Measurements from ENCODE around the gene SIGLEC14.
"Not testable (repeated sequence)": the region's sequence is repeated elsewhere in the genome, so short reads cannot be mapped to it uniquely, and the experiment has no call there.

The SIGLEC14 gene

DNA sequence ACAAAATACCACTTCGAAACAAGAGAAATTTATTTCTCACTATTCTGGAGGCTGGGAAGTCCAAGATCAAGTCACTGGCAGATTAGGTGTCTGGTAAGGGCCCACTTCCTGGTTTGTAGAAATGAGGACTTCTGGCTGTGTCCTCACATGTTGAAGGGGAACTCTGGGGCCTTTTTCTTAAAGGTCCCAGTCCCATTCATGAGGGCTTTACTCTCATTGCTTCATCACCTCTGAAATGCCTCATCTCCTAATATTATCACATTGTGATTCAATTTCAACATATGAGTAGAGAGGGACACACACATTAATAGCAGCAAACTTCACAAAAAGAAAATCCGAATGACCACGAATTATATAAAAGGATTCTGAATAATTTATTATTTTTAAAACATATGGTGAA is 21.6 kb upstream of the SIGLEC14 start:
- DNase-seq (ENCODE audit: low spot score), result no peak

DNA sequence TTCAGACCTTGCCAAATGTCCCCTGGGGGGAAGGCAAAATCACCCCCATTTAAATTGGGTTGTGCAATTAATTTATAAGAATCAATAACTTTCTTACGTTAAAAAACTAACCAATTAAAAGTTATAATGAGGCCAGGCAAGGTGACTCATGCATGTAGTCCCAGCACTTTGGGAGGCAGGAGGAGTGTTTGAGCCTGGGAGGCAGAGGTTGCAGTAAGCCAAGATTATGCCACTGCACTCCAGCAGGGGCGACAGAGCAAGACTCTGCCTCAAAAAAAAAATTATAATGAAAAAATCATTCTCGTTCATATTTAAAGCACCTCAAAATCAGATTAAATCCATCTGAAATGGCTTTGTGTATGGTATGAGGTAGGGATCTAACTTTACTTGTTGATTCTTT is 18.4 kb upstream of the SIGLEC14 start:
- DNase-seq (ENCODE audit: low spot score), result no peak

DNA sequence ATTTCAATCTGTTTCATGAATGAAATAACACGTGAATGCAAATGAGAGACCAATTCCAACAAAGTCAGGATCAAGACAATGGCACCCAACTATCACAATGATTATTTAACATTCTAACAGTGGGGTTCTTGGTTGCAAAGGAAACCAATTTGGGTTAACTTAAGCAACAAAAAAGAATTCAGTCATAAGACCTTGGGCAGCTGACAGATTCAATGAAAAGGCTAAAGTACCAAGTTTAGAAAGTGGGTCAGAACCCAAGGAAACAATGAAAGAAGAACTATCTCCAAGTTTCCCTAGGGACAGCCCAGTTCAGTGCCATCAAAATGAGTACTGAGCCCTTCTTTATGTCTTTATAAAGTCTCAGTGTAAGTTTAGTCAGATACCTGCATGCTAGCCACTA is 17.5 kb upstream of the SIGLEC14 start:
- DNase-seq (ENCODE audit: low spot score), result no peak

DNA sequence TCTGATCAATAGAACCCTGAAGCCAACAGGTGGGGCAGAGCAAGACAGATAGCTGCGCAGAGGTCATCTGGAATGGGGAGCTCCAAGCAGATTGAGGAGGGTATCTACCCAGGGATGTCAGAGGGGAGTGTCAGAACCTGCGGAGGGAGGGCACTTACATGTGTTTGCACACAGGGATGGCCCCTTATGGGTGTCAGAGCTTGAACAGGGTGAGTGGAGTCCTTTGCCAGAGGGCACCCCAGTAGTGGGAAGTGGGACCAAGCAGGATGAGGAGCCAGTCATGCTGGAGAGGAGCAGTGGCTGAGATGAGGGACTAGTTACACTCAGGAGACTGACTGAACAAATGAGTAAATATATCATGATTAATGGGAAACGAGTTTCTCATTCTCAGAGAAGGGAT is 17.0 kb upstream of the SIGLEC14 start:
- DNase-seq (ENCODE audit: low spot score), result no peak

DNA sequence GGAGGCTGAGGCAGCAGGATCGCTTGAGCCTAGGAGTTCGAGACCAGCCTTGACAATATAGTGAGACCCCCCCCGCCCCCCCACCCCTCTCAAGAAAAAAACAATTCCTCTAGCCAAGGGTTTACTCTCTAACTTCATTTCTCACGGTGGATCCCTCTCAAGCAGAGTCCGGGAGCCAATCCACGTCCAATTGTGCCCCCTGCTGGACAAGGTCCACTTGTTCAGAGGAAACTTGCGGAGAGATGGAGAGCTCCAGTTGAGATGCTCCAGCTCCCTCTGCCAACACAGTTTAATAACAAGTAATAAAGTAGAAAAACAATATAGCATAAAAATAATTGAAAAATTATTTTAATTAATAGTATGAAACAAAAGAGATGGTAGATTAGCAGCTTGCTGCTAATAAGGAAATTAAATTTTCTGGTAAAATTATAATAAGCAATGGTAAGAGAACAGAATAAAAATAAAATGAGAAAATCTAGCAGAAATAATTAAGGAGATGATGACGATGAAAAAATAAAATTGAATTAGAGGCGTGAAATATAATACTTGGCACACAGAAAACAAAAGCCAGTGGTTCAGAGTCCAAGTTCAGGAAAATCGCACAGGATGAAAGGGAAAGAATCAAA is 14.5 kb upstream of the SIGLEC14 start:
- DNase-seq (ENCODE audit: low spot score), result peak; percentile 71

DNA sequence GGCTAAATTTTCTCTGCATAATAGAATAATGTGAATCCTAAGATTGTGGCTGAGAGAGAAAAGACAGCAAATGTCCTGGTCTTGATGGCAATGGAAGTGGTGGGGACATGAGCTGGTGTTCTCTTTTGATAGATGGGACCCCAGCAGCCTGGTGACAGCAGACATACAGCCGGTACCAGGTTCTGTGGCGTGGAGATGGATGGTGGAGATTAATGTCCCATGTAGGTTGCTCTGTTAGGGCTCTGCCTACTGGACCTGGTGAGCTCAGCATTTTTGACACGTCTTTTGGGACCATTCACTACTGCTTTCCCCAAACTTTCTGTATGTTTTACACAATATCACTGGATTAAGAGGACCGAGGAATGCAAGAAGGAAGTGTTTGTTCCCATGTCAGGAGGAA is 8.2 kb upstream of the SIGLEC14 start:
- no peak for DNase-seq (ENCODE audit: low spot score)

DNA sequence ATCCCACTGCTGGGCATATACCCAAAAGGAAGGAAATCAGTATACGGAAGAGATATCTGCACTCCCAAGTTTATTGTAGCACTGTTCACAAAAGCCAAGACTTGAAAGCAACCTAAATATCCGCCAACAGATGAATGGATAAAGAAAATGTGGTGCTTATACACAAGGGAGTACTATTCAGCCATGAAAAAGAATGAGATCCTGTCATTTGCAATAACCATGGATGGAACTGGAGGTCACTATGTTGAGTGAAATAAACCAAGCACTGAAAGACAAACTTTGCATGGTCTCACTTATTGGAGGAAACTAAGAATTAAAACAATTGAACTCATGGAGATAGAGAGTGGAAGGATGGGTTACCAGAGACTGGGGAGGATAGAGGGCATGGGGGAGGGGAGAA is 6.5 kb upstream of the SIGLEC14 start:
- no peak for DNase-seq (ENCODE audit: low spot score)

DNA sequence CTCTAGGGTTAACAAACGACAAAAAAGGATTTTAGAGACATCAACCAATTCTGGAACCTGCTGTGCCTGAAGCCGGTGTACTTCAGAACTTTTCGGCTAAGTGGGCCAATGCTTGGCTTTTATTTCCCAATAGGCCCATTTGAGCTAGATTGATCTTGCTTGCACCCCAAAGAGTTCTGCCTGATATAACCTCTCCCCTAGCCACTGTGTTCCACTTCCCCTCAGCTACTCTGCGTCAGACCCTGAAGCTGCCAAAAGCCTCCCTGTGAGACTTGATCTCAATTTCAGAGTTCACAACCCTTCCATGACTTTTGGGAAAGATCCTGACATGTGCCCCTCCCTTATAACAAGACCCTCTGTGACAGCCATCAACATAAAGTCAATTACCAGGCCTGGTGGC is 5.6 kb upstream of the SIGLEC14 start:
- no peak for DNase-seq (ENCODE audit: low spot score)

DNA sequence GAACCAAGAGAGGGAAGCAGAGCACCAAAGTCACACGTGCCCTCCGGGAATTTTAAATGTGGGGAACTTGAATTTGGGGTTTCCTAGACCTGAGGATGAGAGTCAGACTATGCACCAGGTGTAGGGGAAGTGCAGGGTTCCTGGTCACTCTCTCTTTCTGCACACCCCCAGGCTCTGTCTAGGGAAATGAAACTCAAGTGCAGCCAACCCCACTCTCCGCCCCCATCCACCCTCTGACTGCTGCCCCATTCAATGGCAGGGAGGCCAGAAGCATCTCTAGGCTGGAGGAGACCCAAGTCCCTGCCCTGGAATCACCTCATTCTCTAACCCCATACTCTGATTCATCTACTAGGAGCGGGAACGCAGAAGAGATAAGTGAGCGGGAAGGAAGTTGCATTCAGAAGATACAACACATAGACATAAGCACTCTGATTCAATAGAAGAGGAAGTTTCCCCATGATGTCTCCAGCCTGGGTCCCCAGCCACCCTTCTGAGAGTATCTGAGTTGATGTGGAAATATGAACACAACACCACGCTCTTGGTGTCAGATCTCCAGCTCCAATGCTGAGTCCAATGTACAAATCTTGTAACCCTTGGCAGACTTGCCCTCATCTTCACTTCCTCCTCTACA is 4.7 kb upstream of the SIGLEC14 start:
- no peak for DNase-seq (ENCODE audit: low spot score)

DNA sequence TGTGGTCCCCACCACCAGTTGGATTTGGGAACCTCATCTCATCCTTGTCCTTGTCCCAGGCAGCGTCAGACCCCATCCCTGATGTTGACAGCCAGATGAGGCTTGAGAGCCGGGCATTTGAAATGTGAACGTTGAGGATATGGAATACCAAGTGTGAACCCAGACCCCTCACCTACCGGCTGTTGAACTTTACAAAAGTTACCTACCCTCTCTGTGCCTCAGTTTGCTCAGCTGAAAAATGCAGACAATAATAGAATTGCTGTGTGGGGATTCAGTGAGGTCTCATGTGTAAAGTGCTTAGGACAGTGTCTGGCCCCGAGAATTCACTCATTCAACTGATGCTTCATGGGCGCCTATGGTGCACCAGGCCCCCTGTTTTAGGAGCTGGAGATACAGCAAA is 693 bp upstream of the SIGLEC14 start:
- no peak for DNase-seq (ENCODE audit: low spot score)

DNA sequence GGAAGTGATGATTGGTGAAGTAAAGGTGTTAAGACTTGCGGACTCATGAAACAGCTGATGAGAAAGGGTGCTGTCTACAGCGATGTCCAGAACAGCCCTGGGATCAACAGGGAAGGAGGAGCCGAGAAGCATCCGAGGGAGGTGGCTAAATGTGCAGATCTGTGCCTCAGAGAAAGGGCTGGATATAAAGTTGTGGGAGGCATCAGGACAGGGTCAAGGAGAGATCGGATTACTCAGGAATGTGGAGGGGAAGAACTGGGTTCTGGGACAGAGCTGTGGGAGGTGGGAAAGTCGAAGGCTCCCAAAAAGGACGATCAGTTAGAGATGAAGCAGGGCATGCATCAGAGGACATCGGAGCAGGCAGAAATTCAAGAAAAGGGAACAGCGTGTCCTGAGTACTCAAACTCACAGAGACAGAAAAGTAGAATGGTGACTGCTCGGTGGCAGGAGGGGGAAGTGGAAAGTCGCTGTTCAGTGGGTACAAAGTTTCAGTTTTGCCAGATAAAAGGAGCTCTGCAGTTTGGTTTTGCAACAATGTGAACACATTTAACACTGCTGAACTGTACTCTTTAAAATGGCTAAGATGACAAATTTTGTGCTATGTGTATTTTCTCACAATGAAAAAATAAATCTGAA is 1.9 kb downstream of the SIGLEC14 start:
- DNase-seq (ENCODE audit: low spot score), result no peak

DNA sequence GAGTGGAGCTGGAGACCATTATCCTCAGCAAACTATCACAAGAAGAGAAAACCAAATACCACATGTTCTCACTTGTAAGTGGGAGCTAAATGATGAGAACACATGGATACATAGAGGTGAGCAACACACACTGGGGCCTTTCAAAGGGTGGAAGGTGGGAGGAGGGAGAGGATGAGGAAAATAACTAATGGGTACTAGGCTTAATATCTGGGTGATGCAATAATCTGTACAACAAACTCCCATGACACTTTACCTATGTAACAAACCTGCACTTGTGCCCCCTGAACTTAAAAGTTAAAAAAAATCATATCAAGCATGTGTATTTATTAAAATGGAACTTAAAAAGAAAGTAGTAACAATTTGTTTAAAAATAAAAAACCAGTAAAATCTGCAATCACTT is 5.0 kb downstream of the SIGLEC14 start:
- DNase-seq (ENCODE audit: low spot score), result no peak

DNA sequence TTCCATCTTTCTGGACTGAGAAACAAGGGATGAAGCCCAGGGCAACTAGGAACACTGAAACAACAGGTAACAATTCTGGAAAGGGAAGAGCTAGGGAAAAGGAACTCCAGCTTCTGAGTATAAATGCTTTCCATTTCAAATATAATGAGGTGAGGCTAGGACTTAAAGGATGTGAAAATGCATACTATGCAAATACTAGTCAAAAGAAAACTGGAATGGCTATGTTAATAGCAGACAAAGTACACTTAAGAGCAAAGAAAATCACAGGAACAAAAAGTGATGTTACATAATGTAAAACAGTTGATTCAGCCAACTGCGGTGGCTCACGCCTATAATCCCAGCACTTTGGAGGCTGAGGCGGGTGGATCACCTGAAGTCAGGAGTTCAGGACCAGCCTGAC is 6.2 kb downstream of the SIGLEC14 start:
- DNase-seq (ENCODE audit: low spot score), result no peak

DNA sequence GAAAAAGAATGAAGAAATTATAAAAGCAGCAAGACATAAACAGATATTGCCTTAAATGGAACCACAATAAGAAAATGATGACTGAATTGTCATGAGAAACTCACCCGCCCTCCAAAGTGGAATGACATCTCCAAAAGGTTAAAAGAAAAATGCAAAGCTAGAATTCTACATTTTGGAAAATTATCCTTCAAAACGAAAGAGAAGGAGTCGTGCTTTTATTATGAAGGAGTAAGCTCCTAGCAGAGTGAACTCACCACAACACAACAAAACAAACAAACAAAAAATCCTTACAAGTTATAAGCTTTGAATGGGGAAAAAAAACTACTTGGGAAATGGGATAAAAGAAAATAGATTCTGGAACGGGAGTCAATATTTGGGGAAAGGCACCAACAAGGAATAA is 6.7 kb downstream of the SIGLEC14 start:
- DNase-seq (ENCODE audit: low spot score), result no peak

DNA sequence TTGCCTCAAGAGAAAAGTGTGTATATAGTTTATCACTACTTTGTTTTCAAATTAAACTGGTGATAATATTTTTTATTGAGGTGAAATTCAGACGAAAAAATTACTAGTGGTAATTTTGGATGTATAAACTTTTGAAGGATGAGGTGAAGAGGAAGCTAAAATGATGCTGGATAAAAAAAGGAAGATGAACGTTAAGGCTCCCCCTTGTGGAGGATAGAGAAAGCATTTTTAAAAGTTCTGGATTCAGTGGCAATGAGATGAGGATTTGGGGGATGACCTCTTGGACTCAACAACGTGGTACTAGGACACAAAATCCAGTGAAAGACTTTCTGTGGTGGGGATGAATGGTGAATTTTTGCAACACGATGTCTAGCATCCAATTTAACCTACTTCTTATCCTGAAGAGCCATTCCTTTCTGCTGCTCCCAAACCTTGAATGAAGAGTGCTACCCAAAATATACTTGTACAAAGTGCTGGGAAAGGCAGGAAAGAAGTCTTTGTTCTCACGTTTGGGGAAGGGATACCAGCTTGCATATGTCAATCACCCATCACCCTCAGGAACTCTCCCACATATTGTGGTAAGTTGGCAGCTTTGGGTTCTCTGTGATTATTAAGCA is 9.2 kb downstream of the SIGLEC14 start:
- DNase-seq (ENCODE audit: low spot score), result no peak

DNA sequence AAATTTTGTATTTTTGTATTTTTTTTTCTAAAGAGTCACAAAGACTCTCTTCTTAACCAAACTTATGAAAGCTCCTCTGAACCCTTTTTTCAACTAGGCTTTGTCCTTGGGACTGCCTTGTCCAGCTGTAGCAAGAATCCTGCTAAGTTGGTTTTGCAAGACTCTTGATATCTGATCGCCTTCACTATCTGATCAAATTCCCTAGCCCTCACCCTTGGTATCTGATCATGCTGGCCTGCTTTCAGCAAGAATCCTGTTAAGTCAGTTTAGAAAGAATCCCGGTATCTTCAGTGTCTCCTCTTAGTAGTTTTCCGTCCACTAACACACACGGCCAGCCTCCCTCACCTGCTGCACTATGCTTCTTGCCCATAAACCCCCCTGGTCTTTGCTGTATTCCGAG is 14.5 kb downstream of the SIGLEC14 start:
- DNase-seq (ENCODE audit: low spot score), result no peak

DNA sequence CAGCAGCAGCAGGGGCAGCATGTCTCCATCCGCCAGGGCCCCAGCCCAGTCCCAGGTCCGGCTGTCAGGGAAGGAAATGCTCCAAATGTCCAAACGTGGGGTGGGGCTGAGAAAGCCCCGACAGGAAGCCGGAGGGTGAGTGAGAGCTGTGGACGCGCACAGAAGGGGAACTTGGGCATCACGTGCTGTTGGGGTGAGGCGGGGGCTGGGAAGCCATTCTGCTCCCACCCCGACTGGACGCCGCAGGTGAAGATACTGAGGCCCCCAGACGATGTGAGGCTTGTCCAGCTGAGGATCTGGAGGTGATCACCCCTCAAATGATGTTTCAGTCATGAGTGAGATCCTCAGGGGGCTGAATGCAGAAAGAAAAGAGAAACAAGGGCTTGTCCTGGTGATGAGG is 16.3 kb downstream of the SIGLEC14 start, which contains the start of gene SIGLEC5:
TSS of gene SIGLEC5 (minus strand) at position 87 of the 400 bp plus-strand sequence. CDS start at position 21, 66 bp downstream.
- DNase-seq (ENCODE audit: low spot score), result not testable (repeated sequence)

DNA sequence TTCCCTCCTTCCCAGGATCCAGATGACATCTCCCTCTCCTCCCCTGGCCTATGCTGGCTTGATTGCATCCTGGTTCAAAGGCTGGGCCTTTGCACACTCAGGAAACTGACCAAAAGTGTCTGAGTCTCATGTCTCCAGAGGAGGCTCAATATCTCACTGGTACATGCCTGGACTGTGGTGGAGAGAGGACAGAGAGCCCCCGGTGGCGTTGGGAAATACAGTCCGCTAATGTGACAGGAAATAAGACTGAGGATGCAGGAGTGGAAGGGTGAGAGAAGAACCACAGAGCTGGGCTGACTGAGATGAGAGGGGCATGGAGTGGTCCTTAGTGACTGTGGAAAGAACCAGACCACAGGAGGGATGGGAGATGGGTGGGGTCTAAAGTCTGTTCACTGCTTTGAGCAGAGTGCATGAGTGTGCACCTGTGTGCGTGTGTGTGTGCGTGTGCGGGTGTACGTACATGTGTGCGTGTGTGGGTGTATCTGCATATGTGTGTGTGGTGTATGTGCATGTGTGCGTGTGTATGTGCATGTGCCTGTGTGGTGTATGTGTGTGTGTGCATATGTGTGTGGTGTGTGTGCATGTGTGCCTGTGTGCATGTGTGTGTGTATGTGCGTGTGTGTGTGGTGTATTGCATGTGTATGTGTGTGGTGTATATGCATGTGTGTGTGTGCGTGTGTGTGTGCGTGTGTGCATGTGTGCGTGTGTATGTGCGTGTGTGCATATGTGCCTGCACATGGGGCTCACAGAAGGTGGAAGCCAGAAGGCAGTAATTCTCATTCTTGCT is 18.3 kb downstream of the SIGLEC14 start:
- no peak for DNase-seq (ENCODE audit: low spot score)

DNA sequence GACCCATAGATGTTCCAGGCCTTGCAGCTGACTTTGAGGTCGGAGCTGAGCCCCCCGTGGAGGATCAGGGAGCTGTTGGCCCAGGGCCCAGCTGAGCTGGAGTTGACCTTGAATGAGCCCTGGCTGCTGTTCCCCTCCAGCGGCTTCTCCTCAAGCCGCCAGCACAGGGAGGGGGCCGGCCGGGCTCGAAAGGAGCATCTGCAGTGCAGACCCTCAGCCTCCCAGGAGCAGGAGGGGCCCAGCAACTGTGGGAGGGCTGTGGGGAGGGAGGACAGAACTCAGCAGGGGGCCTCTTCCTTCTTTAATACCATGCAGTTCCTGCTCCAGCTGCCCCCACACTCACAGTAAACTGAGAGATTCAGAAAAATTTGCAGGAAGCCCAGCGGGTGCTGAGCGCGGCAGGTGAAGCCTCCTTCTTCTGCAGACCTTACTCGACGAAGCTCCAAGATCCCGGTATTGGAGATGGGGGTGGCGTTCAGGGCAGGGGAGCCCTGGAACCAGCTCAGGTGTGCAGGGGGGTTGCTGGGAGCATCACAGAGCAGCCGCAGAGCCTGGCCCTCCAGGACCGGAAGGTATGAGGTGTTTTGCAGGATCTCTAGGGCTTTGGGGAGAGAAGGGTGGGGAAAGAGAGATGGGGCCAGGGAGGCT is 19.0 kb downstream of the SIGLEC14 start:
- no peak for DNase-seq (ENCODE audit: low spot score)

DNA sequence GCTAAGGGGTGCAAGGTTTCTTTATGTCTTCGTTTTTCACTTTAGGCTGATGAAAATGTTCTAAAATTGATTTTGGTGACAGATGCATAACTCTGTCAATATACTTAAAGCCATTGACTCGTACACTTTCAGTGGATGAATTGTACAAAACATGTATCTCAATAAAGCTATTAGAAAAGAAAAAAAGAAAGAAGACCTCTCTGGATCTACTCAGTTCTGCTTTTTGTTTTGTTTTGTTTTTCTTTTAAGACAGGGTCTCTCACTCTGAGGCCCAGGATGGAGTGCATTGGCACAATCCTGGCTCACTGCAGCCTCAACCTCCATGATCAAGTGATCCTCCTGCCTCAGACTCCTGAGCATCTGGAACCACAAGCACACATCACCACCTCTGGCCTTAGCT is 19.9 kb downstream of the SIGLEC14 start:
- no peak for DNase-seq (ENCODE audit: low spot score)

DNA sequence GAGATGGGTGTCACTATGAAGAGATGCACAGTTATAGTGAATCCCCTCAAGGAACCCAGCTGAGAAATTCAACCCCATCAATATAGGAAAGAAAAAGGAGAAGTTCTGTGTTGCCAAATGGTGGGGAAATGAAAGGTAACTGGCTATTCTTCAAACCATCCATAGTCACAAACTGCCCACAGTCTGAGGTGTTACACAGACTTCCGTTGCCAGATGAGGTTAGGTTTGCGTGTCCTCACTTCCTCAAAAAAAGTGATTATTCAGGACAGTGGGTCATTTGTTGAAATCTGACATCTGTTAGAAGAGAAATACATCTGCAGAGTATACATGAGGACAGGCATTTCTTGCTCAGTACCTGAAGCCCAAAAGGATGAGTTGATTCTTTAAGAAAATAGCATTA is 25.4 kb downstream of the SIGLEC14 start:
- no peak for DNase-seq (ENCODE audit: low spot score)

DNA sequence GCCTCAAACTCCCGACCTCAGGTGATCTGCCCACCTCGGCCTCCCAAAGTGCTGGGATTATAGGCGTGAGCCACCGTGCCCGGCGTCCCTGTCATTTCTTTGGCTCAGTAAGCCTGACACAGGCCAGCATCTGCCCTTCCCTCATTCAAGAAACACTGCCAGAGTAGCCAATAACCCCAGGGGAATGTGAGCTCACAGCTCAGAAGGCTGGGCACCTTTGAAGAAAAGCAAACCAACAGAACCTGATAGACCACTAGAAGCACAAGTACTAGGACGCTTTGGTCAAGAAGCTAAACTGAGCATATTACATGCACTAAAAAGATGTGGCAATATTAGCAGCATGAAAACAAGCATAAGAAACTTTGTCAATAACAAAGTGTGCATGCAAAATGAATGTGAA is 30.6 kb downstream of the SIGLEC14 start:
- DNase-seq (ENCODE audit: low spot score), result no peak
